GM12874 (cell line): ENCODE measurements around the gene ALPK3.

Experiments used
- CTCF ChIP-seq: IDR thresholded peaks from 2 replicates; pipeline ENCODE4 v1.5.1; 2011; ENCODE audit warnings: low read depth, mild to moderate bottlenecking, control low read depth, low read length, moderate library complexity; ENCODE audit not compliant: insufficient read depth

Gene ALPK3

GRCh38 chr15:84811151-84811550 is 6.0 kb upstream of the ALPK3 start:
- TF ChIP-seq CTCF: no peak

GRCh38 chr15:84811828-84812227 is 5.3 kb upstream of the ALPK3 start:
- TF ChIP-seq CTCF: no peak

- TF ChIP-seq CTCF: no peak
These were observed 4.3 kb upstream of the ALPK3 start for GRCh38 chr15:84812842-84813241.

DNA sequence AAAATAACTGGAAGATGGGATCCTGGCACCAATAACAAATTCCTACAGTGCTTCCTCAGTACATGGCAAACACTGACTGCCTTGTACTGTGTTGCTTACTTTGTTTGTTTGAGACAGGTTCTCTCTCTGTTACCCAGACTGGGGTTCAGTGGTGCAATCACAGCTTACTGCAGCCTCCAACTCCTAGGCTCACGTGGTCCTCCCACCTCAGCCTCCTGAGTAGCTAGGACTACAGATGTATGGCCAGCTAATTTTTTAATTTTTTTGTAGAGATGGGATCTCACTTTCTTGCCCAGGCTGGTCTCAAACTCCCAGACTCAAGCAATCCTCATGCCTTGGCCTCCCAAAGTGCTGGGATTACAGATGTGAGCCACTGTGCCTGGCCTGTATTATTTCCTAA is 3.7 kb upstream of the ALPK3 start:
- no peak for TF ChIP-seq CTCF

DNA sequence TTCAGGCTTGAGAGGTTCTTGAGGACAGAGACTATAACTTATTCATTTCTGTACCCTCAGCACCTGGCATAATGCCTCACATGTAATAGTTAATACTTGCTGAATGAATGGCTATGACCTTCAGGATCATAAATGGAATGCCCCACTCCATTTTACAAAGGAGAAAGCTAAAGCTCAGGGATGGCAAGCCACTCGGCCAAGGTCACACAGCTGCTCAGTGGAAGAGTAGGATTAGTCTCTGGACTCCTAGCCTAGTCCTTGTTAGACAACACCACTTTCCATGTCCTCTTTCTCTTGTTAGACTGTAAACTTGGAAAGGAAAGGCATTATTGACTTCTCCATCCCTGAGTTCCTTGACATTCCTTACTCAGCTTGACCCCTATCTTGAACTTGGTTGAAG is 3.2 kb upstream of the ALPK3 start:
- TF ChIP-seq CTCF: no peak

- no peak for TF ChIP-seq CTCF
These were observed 2.2 kb upstream of the ALPK3 start for GRCh38 chr15:84814916-84815315.

DNA sequence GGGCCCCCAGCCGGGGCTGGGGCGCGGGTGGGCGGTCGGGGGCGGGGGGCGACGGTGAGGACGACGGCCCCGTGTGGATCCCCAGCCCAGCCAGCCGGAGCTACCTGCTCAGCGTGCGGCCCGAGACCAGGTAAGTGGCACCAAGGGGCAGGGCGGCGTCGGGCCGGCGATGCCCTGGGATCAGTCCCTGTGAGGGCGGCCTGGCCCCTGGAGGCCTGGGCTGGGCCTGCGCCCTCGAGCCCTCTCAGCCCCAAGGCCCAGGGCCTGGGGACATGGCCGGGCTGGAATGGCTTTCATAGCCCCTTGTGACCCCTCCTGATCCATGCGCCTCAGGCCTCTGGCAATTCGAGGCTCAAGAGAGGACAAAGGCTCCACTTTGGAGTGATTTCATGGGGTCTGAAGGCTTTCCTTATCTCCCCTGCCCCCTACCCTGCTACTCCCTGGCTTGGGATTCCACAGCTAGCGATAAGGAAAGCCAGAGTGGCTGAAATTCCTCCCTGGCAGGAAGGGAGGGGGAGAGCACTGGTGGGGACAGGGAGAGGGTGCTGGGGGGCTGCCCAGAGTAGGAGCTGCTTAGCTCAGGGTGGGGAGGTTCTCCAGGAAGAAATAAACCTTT is 418 bp downstream of the ALPK3 start:
- TF ChIP-seq CTCF: peak; percentile 12; the same call in 1 of the 2 replicates
